Activated T-helper 17 cell treated with anti-CD3 and anti-CD28 coated beads, Interleukin-2, amount 50 U/mL, for 72 hours (primary cell): ENCODE measurements around the gene LDHA. TPM values are rescaled to one million over a fixed set of nuclear protein-coding genes. Genes with fewer than 3 reads are reported as not detected.
A peak's percentile ranks its signal among the peaks of the same experiment; 100 is the strongest.

Experiments
- ATAC-seq: fragments of 150-1000 bp; cut with Tn5 transposase; replicated peaks from 2 replicates; pipeline ENCODE4 v1.10.0; 2021; ENCODE audit warnings: mild to moderate bottlenecking, moderate library complexity
- H3K27ac Mint-ChIP-seq: one replicate; pipeline ENCODE4 v1.8.0; 2022; ENCODE audit warnings: mixed read lengths
- H3K27me3 Mint-ChIP-seq: one replicate; pipeline ENCODE4 v1.8.0; 2022; ENCODE audit warnings: mixed read lengths
- H3K36me3 Mint-ChIP-seq: one replicate; pipeline ENCODE4 v1.8.0; 2022; ENCODE audit warnings: low read depth, mild to moderate bottlenecking, mixed read lengths
- H3K4me1 Mint-ChIP-seq: one replicate; pipeline ENCODE4 v1.8.0; 2022; ENCODE audit warnings: mixed read lengths
- H3K4me3 Mint-ChIP-seq: one replicate; pipeline ENCODE4 v1.8.0; 2022; ENCODE audit warnings: mild to moderate bottlenecking, mixed read lengths
- H3K9me3 Mint-ChIP-seq: one replicate; pipeline ENCODE4 v1.8.0; 2022; ENCODE audit warnings: mixed read lengths
- total RNA-seq, 2 donors: library from RNA; stranded (reverse); gene quantifications; one replicate each; pipeline ENCODE4 v1.2.3, GENCODE V29; 2022

The LDHA gene
- 1,000 to 10,000 TPM; 1,801 to 2,195 TPM for total RNA-seq

- H3K36me3 Mint-ChIP-seq, result peaks cover 58% of the 10 kb centered on the region
- peak; percentile 85 for ATAC-seq
- peaks cover 29% of the 10 kb centered on the region for H3K4me1 Mint-ChIP-seq
These were observed at the start of gene LDHA for GRCh38 chr11:18394275-18394927. Gene LDHA, plus strand, starts transcription at chr11:18394563. Its CDS starts 2,280 bp downstream, at chr11:18396843.

GRCh38 chr11:18347471-18348125, 46.8 kb upstream of the LDHA start:
- Mint-ChIP-seq H3K27ac (no peak overlapping the region), H3K9me3 (no peaks in the 10 kb centered on the region), H3K27me3 (no peaks in the 10 kb centered on the region), H3K36me3 (peaks cover 92% of the 10 kb centered on the region), H3K4me1 (no peaks in the 10 kb centered on the region), H3K4me3 (no peak overlapping the region)
- ATAC-seq, result no peak

More at GRCh38 chr11:18394275-18394927, at the start of gene LDHA:
- no peaks in the 10 kb centered on the region for H3K27me3 Mint-ChIP-seq
- H3K9me3 Mint-ChIP-seq, result no peaks in the 10 kb centered on the region
- peak within 1 kb of the TSS; percentile 99 for H3K27ac Mint-ChIP-seq
- H3K4me3 Mint-ChIP-seq, result peak within 1 kb of the TSS; percentile 96

GRCh38 chr11:18352581-18352980, 41.8 kb upstream of the LDHA start:
- Mint-ChIP-seq H3K4me1 (no peaks in the 10 kb centered on the region), H3K27ac (no peak overlapping the region), H3K4me3 (no peak overlapping the region), H3K36me3 (peaks cover 93% of the 10 kb centered on the region), H3K9me3 (no peaks in the 10 kb centered on the region), H3K27me3 (no peaks in the 10 kb centered on the region)
- ATAC-seq, result no peak

- ATAC-seq, result no peak
- Mint-ChIP-seq H3K27me3 (no peaks in the 10 kb centered on the region), H3K9me3 (no peaks in the 10 kb centered on the region), H3K4me3 (no peak overlapping the region), H3K4me1 (no peaks in the 10 kb centered on the region), H3K27ac (no peak overlapping the region), H3K36me3 (peaks cover 90% of the 10 kb centered on the region)
These were observed 35.7 kb upstream of the LDHA start for GRCh38 chr11:18358646-18359045.

GRCh38 chr11:18361154-18361553, 33.2 kb upstream of the LDHA start:
- Mint-ChIP-seq H3K9me3 (no peaks in the 10 kb centered on the region), H3K27ac (no peak overlapping the region), H3K27me3 (no peaks in the 10 kb centered on the region), H3K36me3 (peaks cover 94% of the 10 kb centered on the region), H3K4me3 (no peak overlapping the region), H3K4me1 (no peaks in the 10 kb centered on the region)
- ATAC-seq, result no peak

- Mint-ChIP-seq H3K9me3 (no peaks in the 10 kb centered on the region), H3K4me3 (no peak overlapping the region), H3K27ac (peak overlapping the region; percentile 52), H3K4me1 (no peaks in the 10 kb centered on the region), H3K36me3 (peaks cover 83% of the 10 kb centered on the region), H3K27me3 (no peaks in the 10 kb centered on the region)
- no peak for ATAC-seq
These were observed 29.8 kb upstream of the LDHA start for GRCh38 chr11:18364495-18365073.

GRCh38 chr11:18365741-18366140, 28.6 kb upstream of the LDHA start:
- Mint-ChIP-seq H3K9me3 (no peaks in the 10 kb centered on the region), H3K4me3 (no peak overlapping the region), H3K36me3 (peaks cover 71% of the 10 kb centered on the region), H3K27me3 (no peaks in the 10 kb centered on the region), H3K27ac (peak overlapping the region; percentile 10), H3K4me1 (no peaks in the 10 kb centered on the region)
- ATAC-seq, result no peak

GRCh38 chr11:18366286-18366685, 28.1 kb upstream of the LDHA start:
- peaks cover 66% of the 10 kb centered on the region for H3K36me3 Mint-ChIP-seq
- H3K4me3 Mint-ChIP-seq, result no peak overlapping the region
- no peaks in the 10 kb centered on the region for H3K27me3 Mint-ChIP-seq
- H3K27ac Mint-ChIP-seq, result no peak overlapping the region
- ATAC-seq, result no peak
- H3K9me3 Mint-ChIP-seq, result no peaks in the 10 kb centered on the region
- no peaks in the 10 kb centered on the region for H3K4me1 Mint-ChIP-seq

- no peak overlapping the region for H3K4me3 Mint-ChIP-seq
- no peak overlapping the region for H3K27ac Mint-ChIP-seq
- H3K4me1 Mint-ChIP-seq, result no peaks in the 10 kb centered on the region
- peaks cover 56% of the 10 kb centered on the region for H3K36me3 Mint-ChIP-seq
- H3K27me3 Mint-ChIP-seq, result no peaks in the 10 kb centered on the region
- no peaks in the 10 kb centered on the region for H3K9me3 Mint-ChIP-seq
- ATAC-seq, result no peak
These were observed 26.9 kb upstream of the LDHA start for GRCh38 chr11:18367431-18367830.

- Mint-ChIP-seq H3K36me3 (peaks cover 52% of the 10 kb centered on the region), H3K4me3 (no peak overlapping the region), H3K9me3 (no peaks in the 10 kb centered on the region), H3K27ac (no peak overlapping the region), H3K27me3 (no peaks in the 10 kb centered on the region), H3K4me1 (no peaks in the 10 kb centered on the region)
- no peak for ATAC-seq
These were observed 26.1 kb upstream of the LDHA start for GRCh38 chr11:18368221-18368620.

GRCh38 chr11:18369398-18369797, 25.0 kb upstream of the LDHA start:
- no peaks in the 10 kb centered on the region for H3K4me1 Mint-ChIP-seq
- no peaks in the 10 kb centered on the region for H3K27me3 Mint-ChIP-seq
- H3K9me3 Mint-ChIP-seq, result no peaks in the 10 kb centered on the region
- no peak for ATAC-seq
- no peak overlapping the region for H3K4me3 Mint-ChIP-seq
- H3K27ac Mint-ChIP-seq, result no peak overlapping the region
- peaks cover 40% of the 10 kb centered on the region for H3K36me3 Mint-ChIP-seq

GRCh38 chr11:18371279-18371678, 23.1 kb upstream of the LDHA start:
- H3K27ac Mint-ChIP-seq, result no peak overlapping the region
- no peak overlapping the region for H3K4me3 Mint-ChIP-seq
- no peaks in the 10 kb centered on the region for H3K9me3 Mint-ChIP-seq
- H3K27me3 Mint-ChIP-seq, result no peaks in the 10 kb centered on the region
- peaks cover 22% of the 10 kb centered on the region for H3K36me3 Mint-ChIP-seq
- H3K4me1 Mint-ChIP-seq, result no peaks in the 10 kb centered on the region
- ATAC-seq, result peak; percentile 45

GRCh38 chr11:18372201-18372600, 22.2 kb upstream of the LDHA start:
- H3K9me3 Mint-ChIP-seq, result no peaks in the 10 kb centered on the region
- no peak overlapping the region for H3K27ac Mint-ChIP-seq
- no peak for ATAC-seq
- no peaks in the 10 kb centered on the region for H3K27me3 Mint-ChIP-seq
- peaks cover 12% of the 10 kb centered on the region for H3K36me3 Mint-ChIP-seq
- H3K4me3 Mint-ChIP-seq, result no peak overlapping the region
- no peaks in the 10 kb centered on the region for H3K4me1 Mint-ChIP-seq

- Mint-ChIP-seq H3K4me1 (no peaks in the 10 kb centered on the region), H3K4me3 (no peak overlapping the region), H3K36me3 (no peaks in the 10 kb centered on the region), H3K27me3 (no peaks in the 10 kb centered on the region), H3K27ac (no peak overlapping the region), H3K9me3 (no peaks in the 10 kb centered on the region)
- ATAC-seq, result no peak
These were observed 19.4 kb upstream of the LDHA start for GRCh38 chr11:18374956-18375355.

GRCh38 chr11:18375941-18376340, 18.4 kb upstream of the LDHA start:
- Mint-ChIP-seq H3K27ac (no peak overlapping the region), H3K4me3 (no peak overlapping the region), H3K9me3 (no peaks in the 10 kb centered on the region), H3K4me1 (no peaks in the 10 kb centered on the region), H3K27me3 (no peaks in the 10 kb centered on the region), H3K36me3 (no peaks in the 10 kb centered on the region)
- no peak for ATAC-seq
